Effector memory CD4-positive, alpha-beta T cell (primary cell): Measurements from ENCODE around the gene FLT4.

ENCODE experiments used
- DNase-seq, 3 donors: peaks; one replicate each; pipeline ENCODE4 v3.0.0-alpha.2; 2020
- H3K27ac ChIP-seq: 2 replicates; pipeline ENCODE4 v1.7.0; 2013; ENCODE audit warnings: mild to moderate bottlenecking, low read length, moderate library complexity; ENCODE audit not compliant: insufficient read depth, poor library complexity, severe bottlenecking
- H3K27me3 ChIP-seq: replicated peaks from 2 replicates; pipeline ENCODE4 v1.7.0; 2013; ENCODE audit warnings: mild to moderate bottlenecking, low read length; ENCODE audit not compliant: insufficient read depth, control insufficient read depth, poor library complexity, severe bottlenecking
- H3K36me3 ChIP-seq: 2 replicates; pipeline ENCODE4 v1.7.0; 2013; ENCODE audit warnings: mild to moderate bottlenecking, low read length, moderate library complexity; ENCODE audit not compliant: control insufficient read depth, insufficient read depth
- H3K4me1 ChIP-seq: 2 replicates; pipeline ENCODE4 v1.7.0; 2013; ENCODE audit warnings: low read length, mild to moderate bottlenecking; ENCODE audit not compliant: control insufficient read depth, insufficient read depth, poor library complexity, severe bottlenecking
- H3K4me3 ChIP-seq: 2 replicates; pipeline ENCODE4 v1.7.0; 2013; ENCODE audit warnings: low read length, low read depth, mild to moderate bottlenecking; ENCODE audit not compliant: insufficient read depth, poor library complexity, severe bottlenecking
- H3K9me3 ChIP-seq: 2 replicates; pipeline ENCODE4 v1.7.0; 2013; ENCODE audit warnings: mild to moderate bottlenecking, low read length, moderate library complexity; ENCODE audit not compliant: control insufficient read depth

Gene FLT4

DNA sequence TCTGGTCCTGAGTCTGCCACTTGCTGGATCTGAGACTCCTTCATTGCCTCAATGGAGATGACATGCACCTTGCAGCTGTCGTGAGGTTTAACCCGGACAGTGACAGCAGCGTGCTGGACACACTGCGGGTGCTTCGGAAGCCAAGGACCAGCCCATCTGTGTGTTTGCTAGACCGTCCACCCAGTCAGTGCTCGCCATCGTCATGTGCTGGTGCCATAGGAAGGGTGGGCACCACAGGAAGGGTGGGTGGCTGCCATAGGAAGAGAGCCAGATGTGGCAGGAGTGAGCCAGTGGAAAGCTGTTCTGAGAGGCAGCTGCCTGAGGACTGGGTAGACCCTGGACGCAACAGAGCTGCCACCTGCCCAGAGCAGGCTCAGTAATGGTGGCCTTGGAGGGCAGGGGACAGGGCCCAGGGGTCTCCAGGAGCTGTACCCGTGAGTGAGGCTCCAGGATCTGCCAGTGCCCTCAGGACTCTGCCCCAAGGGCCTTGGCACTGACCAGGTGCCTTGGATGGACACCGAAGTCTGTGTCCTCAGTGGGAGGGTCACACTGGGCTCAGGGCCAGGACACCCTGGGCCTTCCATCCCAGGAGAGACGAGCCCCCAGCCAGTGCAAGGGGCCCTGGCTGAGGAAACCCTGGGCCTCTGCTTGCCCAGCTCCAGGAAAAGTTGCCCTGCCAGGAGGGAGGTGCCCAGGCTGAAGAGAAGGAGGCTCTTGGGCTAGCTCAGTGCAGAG, 21.8 kb downstream of the FLT4 start:
- no peaks in the 10 kb centered on the region for H3K9me3 ChIP-seq
- DNase-seq: no peak
- H3K27ac ChIP-seq: no peak overlapping the region
- H3K27me3 ChIP-seq: no peaks in the 10 kb centered on the region
- no peaks in the 10 kb centered on the region for H3K4me1 ChIP-seq
- H3K36me3 ChIP-seq: no peaks in the 10 kb centered on the region
- no peak overlapping the region for H3K4me3 ChIP-seq

DNA sequence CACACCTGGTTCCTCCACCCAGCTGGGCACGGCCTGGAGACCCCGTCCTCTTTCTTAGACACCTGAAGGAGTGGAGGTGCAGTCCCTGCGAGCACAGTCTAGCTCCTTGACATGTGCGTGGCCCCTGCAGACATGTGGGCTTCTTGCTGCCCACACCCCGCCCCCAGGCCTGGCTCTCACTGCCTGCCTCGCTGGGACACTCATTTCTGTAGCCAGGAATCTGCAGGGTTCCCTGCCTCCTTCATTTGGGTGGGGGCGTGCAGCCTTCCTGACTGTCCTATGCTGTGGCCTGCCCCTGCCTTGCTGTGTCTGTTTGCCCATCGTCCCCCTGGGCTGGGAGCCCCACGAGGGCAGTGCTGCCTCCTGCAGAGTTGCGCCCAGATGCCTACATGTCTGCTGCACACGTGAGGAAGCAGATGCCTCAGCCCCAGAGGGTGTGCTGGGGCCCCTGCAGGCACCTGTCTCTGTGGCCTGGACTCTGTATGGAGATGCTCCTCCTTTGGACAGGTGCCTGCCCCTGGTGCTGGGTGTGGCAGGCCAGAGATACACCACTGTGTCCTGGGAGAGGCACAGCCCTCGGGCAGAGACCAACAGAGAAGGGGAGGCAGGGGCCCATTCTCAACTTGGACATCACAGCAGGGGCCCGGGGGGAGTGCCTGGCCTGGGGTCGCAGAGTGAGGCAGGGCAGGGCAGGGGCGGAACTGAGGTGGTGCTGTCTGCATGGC, 22.6 kb downstream of the FLT4 start:
- Histone ChIP-seq H3K27ac (no peak overlapping the region), H3K27me3 (no peaks in the 10 kb centered on the region), H3K36me3 (no peaks in the 10 kb centered on the region), H3K4me1 (no peaks in the 10 kb centered on the region), H3K4me3 (no peak overlapping the region), H3K9me3 (no peaks in the 10 kb centered on the region)
- no peak for DNase-seq

DNA sequence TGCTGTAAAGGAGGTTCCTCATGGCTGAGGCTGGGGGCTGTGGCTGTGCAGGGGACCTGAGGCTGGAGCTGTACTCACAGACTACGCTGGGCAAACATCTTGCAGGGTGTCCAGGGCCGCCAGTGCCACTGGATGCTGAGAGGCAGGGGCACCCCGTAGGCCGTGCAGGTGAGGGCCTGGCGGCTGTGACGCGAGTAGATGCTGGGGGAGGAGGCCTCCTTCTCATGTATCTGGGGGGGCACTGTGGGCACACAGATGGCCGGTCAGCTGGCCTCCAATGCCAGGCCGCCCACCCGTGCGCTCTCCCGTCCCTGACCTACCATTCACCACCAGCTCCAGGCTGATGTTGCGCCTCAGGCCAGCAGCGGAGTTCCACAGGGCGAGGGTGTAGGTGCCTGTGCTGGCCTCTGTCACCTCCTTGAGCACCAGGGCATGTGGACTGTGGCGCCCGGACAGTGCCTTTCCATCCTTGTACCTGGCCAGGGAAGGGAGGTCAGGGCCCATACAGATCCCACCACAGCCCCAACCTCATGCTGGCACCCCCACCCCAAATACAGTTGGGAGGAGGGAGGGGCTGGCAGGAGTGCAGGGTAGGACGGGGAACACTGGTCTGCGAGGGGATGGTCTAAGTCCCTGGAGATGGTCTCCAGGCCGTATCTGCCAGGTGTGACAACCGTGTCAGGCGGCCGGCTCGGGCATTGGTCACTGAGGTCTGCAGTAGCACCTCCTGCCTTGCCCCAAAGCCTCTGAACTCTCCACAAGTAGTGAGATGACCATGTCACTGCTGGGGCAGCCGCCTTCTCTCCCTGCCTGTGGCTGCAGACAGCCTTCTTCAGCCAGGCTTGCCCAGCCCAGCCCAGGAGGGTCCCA, 23.4 kb downstream of the FLT4 start:
- H3K27ac ChIP-seq: no peak overlapping the region
- H3K4me3 ChIP-seq: no peak overlapping the region
- DNase-seq: no peak
- H3K9me3 ChIP-seq: no peaks in the 10 kb centered on the region
- H3K36me3 ChIP-seq: no peaks in the 10 kb centered on the region
- H3K4me1 ChIP-seq: no peaks in the 10 kb centered on the region
- no peaks in the 10 kb centered on the region for H3K27me3 ChIP-seq

- Histone ChIP-seq H3K4me1 (no peaks in the 10 kb centered on the region), H3K9me3 (no peaks in the 10 kb centered on the region), H3K27me3 (no peaks in the 10 kb centered on the region), H3K36me3 (no peaks in the 10 kb centered on the region), H3K27ac (no peak overlapping the region), H3K4me3 (no peak overlapping the region)
- no peak for DNase-seq
Observed at GRCh38 chr5:180625125-180625790, 24.1 kb downstream of the FLT4 start.

DNA sequence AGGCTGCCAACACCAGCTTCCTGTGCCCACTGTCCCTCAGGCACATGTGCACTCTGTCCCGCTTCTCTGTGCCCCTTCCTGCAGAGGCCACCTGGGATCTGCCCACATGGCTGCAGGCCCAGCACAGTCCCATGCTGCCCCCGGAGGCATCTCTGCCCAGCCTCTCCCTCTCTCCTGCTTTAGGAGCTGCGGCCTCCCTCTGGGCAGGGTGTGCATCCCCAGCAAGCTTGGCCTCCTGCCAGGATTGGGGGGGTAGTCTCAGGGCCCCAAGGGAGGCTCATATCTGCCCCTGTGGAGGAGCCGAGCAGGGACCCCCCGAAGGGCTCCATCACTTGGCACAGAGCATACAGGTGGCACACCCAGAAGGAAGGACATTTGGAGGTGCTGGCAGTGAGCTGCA, 24.8 kb downstream of the FLT4 start:
- DNase-seq: no peak
- no peaks in the 10 kb centered on the region for H3K36me3 ChIP-seq
- H3K27ac ChIP-seq: no peak overlapping the region
- no peaks in the 10 kb centered on the region for H3K27me3 ChIP-seq
- no peak overlapping the region for H3K4me3 ChIP-seq
- H3K9me3 ChIP-seq: no peaks in the 10 kb centered on the region
- H3K4me1 ChIP-seq: no peaks in the 10 kb centered on the region

DNA sequence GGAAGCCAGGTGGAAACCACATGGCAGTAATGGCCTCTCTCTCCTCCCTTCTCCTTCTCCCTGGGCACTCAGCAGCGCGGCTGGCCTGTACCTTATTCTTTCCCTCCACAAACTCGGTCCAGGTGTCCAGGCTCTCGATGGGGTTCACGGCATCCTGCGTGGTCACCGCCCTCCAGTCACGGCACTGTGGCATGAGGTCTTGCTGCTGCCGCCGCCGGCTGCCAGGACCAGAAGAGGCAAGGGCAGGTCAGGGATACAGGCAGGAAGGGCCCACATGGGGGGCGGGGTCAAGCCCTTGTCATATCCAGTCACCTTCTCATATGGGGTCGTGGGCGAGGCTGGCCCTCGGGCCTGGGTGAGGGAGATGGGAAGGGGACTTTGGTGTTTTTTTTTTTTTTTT, 25.6 kb downstream of the FLT4 start:
- no peak for DNase-seq
- no peaks in the 10 kb centered on the region for H3K4me1 ChIP-seq
- H3K27me3 ChIP-seq: no peaks in the 10 kb centered on the region
- no peak overlapping the region for H3K27ac ChIP-seq
- no peaks in the 10 kb centered on the region for H3K36me3 ChIP-seq
- no peaks in the 10 kb centered on the region for H3K9me3 ChIP-seq
- no peak overlapping the region for H3K4me3 ChIP-seq

DNA sequence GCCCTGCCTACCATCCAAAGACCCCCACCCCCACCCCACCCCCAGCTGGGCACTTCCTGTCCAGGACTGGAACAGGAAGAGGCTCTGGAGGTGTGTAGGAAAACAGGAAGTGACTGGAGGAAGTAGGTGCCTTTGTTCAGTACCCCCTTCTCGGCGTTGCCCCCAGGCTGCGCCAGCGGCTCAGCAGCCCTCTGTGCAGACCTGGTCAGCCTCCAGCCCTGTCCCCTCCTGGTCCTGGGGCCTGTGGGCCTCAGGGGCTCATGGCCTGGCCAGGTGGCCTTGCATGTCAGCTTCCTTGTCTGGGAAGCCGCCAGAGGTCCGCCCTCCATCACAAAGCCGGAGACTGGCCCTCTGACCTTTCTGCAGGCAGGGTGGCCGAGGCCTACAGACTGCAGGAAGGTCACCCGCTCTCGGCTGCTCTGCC, 26.0 kb downstream of the FLT4 start:
- no peaks in the 10 kb centered on the region for H3K36me3 ChIP-seq
- no peaks in the 10 kb centered on the region for H3K27me3 ChIP-seq
- no peaks in the 10 kb centered on the region for H3K4me1 ChIP-seq
- H3K27ac ChIP-seq: no peak overlapping the region
- no peak for DNase-seq
- H3K9me3 ChIP-seq: no peaks in the 10 kb centered on the region
- no peak overlapping the region for H3K4me3 ChIP-seq

DNA sequence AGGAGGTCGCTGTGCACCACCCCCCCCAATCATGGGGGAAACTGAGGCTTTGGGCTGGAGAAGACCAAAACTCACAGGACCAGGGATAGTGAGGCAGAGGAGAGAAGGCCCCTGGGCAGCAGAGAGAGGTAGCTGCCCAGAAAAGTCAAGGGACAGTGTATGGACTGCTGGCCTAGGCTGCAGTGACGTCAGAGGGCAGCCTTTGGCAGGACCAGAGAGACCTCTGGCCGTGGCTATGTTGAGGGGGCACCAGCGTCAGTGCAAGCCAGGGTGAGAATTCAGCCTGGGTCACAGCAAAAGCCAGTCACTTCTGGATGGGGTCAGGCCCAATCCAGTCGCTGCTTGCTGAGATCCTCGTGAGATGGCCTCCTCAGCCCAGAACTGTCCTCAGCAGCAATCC, 26.5 kb downstream of the FLT4 start:
- no peak for DNase-seq
- Histone ChIP-seq H3K36me3 (no peaks in the 10 kb centered on the region), H3K27ac (no peak overlapping the region), H3K27me3 (no peaks in the 10 kb centered on the region), H3K9me3 (no peaks in the 10 kb centered on the region), H3K4me3 (no peak overlapping the region), H3K4me1 (no peaks in the 10 kb centered on the region)

- Histone ChIP-seq H3K4me1 (no peaks in the 10 kb centered on the region), H3K36me3 (no peaks in the 10 kb centered on the region), H3K27ac (no peak overlapping the region), H3K9me3 (no peaks in the 10 kb centered on the region), H3K27me3 (no peaks in the 10 kb centered on the region), H3K4me3 (no peak overlapping the region)
- no peak for DNase-seq
Observed at GRCh38 chr5:180621311-180621710, 28.1 kb downstream of the FLT4 start.
